22Rv1 (cell line): ENCODE data around the gene TBC1D13.

Experiments
- CTCF ChIP-seq: fragments of 450-650 bp; IDR thresholded peaks from 2 replicates; pipeline ENCODE4 v1.5.1; 2017; ENCODE audit warnings: mild to moderate bottlenecking
- ZFX ChIP-seq: fragments of 450-650 bp; IDR thresholded peaks from 2 replicates; pipeline ENCODE4 v1.6.1; 2017; ENCODE audit warnings: antibody characterized with exemption, borderline replicate concordance

- no peak for TF ChIP-seq CTCF
- TF ChIP-seq ZFX = no peak
These were observed 36.4 kb downstream of the TBC1D13 start for GRCh38 chr9:128823362-128823902.
